GM19043 (cell line): ENCODE measurements around the gene GPATCH1.
A peak's percentile ranks its signal among the peaks of the same experiment; 100 is the strongest.

Source experiments
- ATAC-seq: cut with Tn5 transposase; IDR thresholded peaks from one replicate; pipeline ENCODE4 v1.9.1; 2021; ENCODE audit warnings: low read depth; ENCODE audit not compliant: unreplicated experiment

The GPATCH1 gene

GRCh38 chr19:33063753-33064457, 17.1 kb upstream of the GPATCH1 start:
- ATAC-seq: no peak

GRCh38 chr19:33064458-33064791, 16.6 kb upstream of the GPATCH1 start:
- ATAC-seq: peak; percentile 49

DNA sequence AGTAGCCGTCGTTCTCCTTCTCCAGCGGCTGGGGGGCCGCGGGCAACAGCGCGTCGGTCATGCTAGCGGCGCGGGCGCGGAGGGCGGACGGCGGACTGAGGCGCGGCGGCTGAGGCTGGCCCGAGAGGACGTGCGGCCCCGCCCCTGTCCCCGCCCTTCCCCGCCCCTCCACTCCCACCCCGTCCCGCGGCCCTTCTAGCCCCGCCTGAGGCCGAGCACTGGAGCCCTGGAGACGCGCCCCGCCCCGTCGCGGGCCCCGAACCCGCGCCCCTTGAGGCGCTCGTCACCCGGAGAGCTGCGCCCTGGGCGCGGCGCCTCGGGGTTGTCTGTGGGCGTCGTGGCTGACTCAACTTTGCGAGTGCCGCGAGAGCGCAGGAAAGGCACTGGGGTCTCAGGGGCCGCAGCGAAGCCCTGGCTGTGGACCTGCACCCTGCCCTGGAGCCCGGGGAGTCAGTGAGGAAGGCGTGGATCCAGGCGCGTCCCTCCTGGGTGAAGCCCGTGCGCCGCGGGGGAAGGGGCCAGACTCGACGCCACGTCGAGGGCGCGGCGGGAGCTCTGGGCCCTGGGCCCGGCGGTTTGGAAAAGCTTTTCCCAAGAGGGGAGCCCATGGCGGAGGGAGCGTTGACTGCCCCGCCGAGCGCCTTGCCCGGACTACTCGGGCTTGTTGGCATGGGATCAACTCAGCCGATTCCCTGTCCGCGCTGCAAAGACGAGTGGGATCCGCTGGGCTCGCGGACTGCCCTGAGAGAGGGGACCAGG, 16.0 kb upstream of the GPATCH1 start, which contains the start of gene RHPN2:
RHPN2 (minus strand) TSS at position 97 of the 759 bp plus-strand sequence; CDS start at position 61, 36 bp downstream.
- peak; percentile 65 for ATAC-seq

DNA sequence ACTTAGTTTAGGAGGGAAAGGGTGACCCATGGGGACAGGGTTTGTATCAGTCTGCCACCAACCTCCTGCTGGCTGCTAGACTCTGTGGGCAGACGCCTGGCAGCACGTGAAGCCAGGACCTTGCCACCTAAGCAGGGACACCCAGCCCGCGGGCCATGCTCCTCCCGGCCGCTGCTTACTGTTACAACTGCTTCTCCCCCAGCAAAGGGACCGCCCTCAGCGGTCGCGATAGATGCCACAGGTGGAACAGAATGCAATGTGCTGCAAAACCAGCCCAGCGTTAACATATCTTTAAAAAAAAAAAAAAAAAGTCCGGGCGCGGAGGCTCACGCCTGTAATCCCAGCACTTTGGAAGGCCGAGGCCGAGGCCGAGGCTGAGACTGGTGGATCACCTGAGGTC, 14.4 kb upstream of the GPATCH1 start:
- ATAC-seq: no peak

DNA sequence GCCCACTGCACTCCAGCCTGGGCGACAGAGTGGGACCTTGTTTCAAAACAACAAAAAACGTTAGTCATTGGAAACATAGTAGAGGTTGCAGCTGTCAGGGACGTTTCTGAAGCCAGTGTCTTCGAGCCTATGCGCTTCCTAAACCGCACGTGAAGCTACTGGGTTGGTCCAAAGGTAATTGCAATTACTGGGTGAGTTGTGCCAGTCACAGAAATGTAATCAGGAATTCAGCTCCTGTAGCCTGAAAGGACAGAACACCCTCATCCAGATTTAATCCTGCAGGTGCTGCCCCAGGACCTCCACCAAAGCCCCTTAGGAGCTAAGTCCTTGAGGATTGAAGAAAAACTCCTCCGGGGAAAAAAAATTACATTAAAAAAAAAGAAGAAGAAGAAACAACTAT, 13.9 kb upstream of the GPATCH1 start:
- no peak for ATAC-seq

DNA sequence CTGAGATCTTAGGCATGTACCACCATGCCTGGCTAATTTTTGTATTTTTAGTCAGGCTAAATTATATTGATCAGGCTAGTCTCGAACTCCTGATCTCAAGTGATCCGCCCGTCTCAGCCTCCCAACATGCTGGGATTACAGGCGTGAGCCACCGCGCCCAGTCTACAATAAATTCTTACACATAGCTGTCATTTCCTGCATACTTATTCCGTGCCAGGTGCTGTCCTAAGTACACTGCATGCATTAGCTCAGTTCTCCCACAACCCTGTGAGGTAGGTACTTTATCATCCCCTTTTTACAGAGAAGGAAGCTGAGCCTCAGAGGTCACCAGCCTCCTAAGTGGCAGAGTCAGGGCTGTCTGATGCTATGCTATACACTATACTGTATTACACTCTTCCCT, 9.1 kb upstream of the GPATCH1 start:
- ATAC-seq: no peak

DNA sequence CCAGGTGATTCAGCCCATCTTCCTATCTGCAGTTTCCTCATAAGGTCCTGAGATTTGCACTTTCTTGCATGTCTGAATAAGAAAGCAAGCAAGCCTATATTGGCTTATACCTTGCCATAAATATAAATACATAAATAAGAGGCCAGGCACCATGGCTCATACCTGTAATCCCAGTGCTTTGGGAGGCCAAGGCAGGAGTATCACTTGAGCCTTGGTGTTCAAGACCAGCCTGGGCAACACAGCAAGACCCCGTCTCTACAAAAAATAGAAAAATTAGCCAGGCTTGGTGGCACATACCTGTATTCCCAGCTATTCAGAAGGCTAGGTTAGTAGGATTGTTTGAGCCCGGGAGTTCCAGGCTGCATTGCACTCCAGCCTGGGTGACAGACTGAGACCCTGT, 5.5 kb upstream of the GPATCH1 start:
- ATAC-seq: no peak

GRCh38 chr19:33085570-33086128, 4.7 kb downstream of the GPATCH1 start:
- no peak for ATAC-seq

- ATAC-seq: no peak
Observed at GRCh38 chr19:33086955-33087354, 6.0 kb downstream of the GPATCH1 start.

DNA sequence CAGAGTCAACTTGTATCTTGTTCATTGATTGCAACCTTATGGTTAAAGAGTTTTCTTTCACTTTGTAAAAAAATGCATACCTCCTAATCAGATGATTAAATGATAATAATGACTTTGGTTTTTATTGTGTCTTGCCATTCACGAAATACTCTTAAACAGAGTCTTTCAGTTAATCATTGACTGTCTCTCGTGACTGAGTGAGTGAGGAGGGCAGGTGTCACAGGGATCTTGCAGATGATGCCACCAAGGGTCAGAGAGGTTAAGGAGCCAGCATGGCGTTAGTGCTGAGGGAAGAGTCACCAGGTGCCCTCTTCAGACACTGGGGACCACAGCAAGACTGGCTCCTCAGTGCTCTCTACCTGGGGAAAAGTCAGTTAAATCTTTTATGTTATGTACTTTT, 8.0 kb downstream of the GPATCH1 start:
- no peak for ATAC-seq

- no peak for ATAC-seq
Observed at GRCh38 chr19:33090179-33090578, 9.2 kb downstream of the GPATCH1 start.

DNA sequence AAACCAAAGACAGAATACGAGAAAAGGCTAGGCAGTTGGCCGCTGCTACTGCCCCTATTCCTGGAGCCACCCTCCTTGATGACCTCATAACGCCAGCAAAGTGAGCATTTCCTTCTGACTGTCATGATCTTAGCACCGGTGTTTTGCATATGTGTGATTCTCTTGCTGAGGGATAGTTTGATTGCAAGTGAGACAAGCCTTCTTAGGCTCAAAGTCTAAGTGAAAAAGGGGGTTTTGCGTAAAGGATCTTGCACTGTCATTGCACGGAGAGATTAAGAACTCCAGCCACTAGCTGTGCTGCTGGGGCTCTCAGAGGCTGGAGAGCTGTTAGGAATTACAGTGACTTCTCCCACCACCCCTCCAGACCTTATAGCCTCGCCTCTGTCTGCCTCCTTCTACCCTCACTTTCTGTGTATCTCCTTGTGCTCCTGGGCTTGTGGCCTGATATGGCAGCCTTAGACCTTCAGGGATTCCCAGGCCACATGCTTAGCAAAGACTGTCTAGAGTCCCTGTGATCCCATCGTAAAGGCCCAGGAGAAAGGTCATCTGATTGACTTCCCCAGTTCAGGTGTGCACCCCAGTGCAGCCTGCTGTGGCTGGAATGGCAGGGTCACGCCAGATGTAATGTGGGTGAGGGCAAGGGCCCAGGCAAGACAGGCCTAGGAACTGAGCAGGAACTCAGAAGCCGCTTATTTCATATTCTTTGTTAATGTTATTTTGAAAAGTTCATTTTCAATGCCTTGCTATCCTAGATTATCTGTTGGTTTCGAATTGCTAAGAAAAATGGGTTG, 12.6 kb downstream of the GPATCH1 start:
- ATAC-seq: no peak

GRCh38 chr19:33094436-33095067, 13.6 kb downstream of the GPATCH1 start:
- ATAC-seq: no peak

- ATAC-seq: no peak
Observed at GRCh38 chr19:33096005-33096404, 15.0 kb downstream of the GPATCH1 start.

GRCh38 chr19:33098055-33098534, 17.1 kb downstream of the GPATCH1 start:
- no peak for ATAC-seq

GRCh38 chr19:33100894-33101644, 20.1 kb downstream of the GPATCH1 start:
- no peak for ATAC-seq

DNA sequence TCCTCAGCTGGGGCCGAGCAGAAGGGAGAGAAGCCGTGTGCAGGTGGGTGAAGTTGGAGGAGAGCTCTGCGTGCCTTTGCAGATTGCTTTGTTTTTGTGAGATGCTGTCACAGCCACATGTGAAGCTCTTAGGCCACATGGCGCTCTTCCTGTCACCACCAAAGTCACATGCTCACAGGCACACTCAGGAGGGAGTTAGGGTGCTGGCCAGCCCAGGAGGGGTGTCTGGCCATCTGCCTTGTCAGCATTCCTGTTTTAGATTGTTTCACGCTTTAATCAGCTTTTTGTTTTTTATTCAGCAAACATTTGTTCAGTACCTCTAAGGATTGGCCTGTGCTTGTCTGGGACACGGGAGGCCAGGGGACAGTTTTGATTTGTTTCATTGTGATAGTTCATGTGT, 21.9 kb downstream of the GPATCH1 start:
- no peak for ATAC-seq

GRCh38 chr19:33108161-33108560, 27.2 kb downstream of the GPATCH1 start:
- ATAC-seq: no peak

DNA sequence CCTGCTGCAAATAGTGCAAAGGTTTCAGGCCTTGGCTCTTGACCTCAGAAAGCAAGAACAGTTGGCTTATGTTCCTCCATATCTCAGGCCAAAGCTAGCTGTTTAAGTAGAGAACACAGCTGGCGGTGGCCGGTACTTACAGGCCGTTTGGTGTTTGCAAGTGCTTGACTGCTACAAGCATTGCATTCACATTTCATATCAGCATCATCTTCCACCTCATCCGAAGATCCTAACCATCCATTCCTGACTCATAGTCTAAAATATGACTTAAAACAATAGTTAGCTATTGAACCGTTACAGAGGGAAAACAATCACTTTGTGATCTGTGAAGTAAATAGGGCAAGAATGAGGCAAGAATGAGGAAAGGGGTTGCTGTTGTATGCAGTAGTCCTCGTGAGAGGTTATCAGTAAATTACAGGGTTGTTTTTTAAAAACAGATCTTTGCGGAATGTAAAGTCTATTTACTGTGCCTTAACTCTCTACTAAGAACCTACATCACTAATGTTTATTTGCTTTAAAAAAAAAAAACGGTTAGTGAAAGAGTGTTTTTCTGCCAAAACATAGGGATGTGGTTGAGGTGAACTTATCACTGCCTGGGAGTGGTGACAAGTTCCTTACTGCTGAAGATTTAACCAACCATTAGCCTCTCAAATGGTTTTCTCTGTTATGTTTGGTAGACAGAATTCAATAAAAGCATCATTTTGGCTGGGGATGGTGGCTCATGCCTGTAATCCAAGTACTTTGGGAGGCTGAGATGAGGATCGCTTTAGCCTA, 29.3 kb downstream of the GPATCH1 start:
- ATAC-seq: no peak
